GM12872 (cell line): Measurements from ENCODE around the gene CAMK1.

Source experiments
- TF ChIP-seq, protein P1 (sequence below): IDR thresholded peaks from 3 replicates; pipeline ENCODE4 v1.5.1; 2011; ENCODE audit warnings: low read depth, mild to moderate bottlenecking, low read length, moderate library complexity; ENCODE audit not compliant: insufficient read depth

Gene CAMK1

GRCh38 chr3:9750556-9751411 is 19.0 kb downstream of the CAMK1 start:
- TF ChIP-seq, protein P1, sequence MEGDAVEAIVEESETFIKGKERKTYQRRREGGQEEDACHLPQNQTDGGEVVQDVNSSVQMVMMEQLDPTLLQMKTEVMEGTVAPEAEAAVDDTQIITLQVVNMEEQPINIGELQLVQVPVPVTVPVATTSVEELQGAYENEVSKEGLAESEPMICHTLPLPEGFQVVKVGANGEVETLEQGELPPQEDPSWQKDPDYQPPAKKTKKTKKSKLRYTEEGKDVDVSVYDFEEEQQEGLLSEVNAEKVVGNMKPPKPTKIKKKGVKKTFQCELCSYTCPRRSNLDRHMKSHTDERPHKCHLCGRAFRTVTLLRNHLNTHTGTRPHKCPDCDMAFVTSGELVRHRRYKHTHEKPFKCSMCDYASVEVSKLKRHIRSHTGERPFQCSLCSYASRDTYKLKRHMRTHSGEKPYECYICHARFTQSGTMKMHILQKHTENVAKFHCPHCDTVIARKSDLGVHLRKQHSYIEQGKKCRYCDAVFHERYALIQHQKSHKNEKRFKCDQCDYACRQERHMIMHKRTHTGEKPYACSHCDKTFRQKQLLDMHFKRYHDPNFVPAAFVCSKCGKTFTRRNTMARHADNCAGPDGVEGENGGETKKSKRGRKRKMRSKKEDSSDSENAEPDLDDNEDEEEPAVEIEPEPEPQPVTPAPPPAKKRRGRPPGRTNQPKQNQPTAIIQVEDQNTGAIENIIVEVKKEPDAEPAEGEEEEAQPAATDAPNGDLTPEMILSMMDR = no peak

DNA sequence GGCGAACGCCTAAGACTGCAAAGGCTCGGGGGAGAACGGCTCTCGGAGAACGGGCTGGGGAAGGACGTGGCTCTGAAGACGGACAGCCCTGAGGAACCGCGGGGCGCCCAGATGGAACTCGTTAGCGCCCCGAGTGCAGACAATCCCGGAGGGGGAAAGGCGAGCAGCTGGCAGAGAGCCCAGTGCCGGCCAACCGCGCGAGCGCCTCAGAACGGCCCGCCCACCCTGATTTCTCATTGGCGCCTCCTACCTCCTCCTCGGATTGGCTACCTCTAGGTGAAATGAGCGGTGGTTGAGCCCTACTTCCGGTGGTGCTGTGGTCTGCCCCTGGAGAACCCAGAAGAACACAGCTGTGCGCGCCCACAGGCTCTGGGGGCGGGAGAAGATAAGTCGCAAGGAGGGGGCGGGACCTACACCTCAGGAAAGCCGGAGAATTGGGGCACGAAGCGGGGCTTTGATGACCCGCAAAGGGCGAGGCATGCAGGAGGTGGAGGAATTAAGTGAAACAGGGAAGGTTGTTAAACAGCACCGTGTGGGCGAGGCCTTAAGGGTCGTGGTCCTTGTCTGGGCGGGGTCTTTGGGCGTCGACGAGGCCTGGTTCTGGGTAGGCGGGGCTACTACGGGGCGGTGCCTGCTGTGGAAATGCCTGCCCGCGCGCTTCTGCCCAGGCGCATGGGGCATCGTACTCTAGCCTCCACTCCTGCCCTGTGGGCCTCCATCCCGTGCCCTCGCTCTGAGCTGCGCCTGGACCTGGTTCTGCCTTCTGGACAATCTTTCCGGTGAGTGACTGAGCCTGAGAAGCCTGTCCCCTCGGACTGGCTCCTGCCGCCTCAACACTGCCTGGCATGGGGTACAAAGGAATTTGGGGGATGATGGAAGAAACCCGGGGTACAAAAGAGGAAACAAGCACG is 19.8 kb downstream of the CAMK1 start, which contains the start of gene OGG1:
Gene OGG1, plus strand, starts transcription at position 308 of the 911 bp plus-strand sequence. Its CDS starts 335 bp downstream, at position 643.
- TF ChIP-seq, protein P1 = no peak

GRCh38 chr3:9749296-9749644 is 20.5 kb downstream of the CAMK1 start:
- TF ChIP-seq, protein P1 = no peak

DNA sequence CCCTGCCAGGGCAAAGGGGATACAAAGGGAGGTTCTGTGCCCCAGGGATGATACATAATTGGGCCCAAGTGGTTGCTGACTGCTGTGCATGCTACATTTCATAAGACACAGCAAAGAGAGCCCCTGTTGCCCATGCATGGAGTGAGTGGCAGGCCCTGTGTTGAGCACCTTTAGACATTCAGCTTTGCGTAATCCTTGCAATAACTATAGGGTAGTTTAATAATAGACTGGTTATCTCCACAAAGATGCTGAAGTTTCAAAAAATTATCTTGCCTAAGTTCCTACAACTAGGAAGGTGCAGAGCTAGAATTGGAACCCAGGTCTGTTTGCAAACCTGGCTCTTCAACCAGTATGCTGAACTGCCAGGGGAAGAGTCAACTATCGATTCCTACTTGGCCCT is 21.7 kb downstream of the CAMK1 start:
- TF ChIP-seq, protein P1 = no peak

DNA sequence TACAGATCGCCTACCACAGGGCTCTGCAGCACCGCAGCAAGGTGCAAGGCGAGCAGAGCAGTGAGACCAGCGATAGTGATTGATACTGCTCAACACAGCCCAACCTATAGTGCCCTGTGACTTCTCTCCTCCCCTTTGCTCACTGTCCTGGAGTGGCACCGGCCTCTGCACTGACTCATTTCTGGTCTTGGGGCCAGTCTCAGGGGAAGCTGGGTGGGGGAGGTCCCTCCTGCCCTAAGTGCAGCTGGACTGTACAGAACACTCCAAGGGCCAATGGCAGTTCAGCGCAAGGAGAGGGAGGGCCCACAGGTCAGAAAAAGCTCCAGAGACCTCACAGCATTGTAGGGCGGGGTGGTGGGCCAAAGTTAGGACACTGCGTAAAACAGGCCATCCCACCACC is 22.5 kb downstream of the CAMK1 start:
- TF ChIP-seq, protein P1 = no peak

- TF ChIP-seq, protein P1 = no peak
Measured at GRCh38 chr3:9746330-9746729, 23.4 kb downstream of the CAMK1 start.

- TF ChIP-seq, protein P1 = no peak
Measured at GRCh38 chr3:9745521-9745920, 24.2 kb downstream of the CAMK1 start.
